GM13976 (cell line): ENCODE results near the gene ZFHX3.

Source experiments
- DNase-seq: peaks from one replicate; pipeline ENCODE4 v3.0.0; 2012; ENCODE audit warnings: low spot score
- in situ Hi-C: fragments of 300-500 bp; cut with MboI; formaldehyde crosslinking; loops from one replicate; pipeline ENCODE4 v1.12.0; 2022; ENCODE audit warnings: low sequenced_read_pairs, mixed read lengths, inconsistent platforms; ENCODE audit not compliant: unreplicated experiment
- TF ChIP-seq, protein P1 (sequence below): IDR thresholded peaks from 2 replicates; pipeline ENCODE4 v1.5.1; 2012; ENCODE audit warnings: borderline replicate concordance, mild to moderate bottlenecking; ENCODE audit not compliant: insufficient read depth; ENCODE audit errors: extremely low read depth, missing control alignments, control extremely low read depth

Gene ZFHX3

DNA sequence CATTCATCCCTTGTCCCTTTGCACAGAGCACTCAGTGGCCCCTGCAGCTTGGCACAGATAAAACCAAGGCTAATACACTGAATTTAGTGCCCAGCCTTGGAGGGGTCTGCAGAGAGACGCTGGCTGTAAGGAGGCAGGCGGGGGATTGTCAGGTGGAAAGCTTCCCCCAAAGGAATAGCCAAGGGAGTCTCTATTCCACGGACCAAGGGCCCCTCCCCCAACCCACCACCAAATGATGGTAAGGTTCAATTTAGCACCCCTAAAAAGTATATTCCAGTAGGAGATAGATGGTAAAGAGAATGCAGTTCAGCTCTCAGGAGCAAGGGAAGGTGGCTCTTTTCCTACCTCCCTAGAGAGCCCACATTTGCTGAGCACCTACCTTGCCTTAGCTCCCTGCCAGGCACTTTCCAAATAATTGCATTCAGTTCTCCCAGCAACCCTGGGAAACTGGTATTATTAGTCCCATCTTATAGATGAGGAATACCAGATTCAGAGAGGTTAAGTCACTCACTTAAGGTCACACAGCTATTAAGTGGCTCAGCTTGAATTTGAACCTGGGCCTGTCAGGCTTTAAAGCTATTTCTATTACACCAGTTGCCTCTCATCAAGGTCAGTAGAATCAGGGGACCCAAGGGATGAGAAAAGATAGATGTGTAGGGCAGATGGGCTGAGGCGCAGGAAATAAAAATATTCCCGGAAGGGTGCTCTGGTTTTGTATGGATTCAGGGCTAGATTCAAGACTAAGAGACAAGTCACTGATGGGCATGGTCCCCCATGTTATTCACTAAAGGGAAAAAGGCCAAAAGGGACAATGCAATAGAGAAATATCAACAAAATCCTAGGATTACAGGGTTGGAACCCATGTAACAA is 20.0 kb upstream of the ZFHX3 start:
- in situ Hi-C loops = no loop called here
- TF ChIP-seq, protein P1, sequence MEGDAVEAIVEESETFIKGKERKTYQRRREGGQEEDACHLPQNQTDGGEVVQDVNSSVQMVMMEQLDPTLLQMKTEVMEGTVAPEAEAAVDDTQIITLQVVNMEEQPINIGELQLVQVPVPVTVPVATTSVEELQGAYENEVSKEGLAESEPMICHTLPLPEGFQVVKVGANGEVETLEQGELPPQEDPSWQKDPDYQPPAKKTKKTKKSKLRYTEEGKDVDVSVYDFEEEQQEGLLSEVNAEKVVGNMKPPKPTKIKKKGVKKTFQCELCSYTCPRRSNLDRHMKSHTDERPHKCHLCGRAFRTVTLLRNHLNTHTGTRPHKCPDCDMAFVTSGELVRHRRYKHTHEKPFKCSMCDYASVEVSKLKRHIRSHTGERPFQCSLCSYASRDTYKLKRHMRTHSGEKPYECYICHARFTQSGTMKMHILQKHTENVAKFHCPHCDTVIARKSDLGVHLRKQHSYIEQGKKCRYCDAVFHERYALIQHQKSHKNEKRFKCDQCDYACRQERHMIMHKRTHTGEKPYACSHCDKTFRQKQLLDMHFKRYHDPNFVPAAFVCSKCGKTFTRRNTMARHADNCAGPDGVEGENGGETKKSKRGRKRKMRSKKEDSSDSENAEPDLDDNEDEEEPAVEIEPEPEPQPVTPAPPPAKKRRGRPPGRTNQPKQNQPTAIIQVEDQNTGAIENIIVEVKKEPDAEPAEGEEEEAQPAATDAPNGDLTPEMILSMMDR = no peak
- DNase-seq = no peak

DNA sequence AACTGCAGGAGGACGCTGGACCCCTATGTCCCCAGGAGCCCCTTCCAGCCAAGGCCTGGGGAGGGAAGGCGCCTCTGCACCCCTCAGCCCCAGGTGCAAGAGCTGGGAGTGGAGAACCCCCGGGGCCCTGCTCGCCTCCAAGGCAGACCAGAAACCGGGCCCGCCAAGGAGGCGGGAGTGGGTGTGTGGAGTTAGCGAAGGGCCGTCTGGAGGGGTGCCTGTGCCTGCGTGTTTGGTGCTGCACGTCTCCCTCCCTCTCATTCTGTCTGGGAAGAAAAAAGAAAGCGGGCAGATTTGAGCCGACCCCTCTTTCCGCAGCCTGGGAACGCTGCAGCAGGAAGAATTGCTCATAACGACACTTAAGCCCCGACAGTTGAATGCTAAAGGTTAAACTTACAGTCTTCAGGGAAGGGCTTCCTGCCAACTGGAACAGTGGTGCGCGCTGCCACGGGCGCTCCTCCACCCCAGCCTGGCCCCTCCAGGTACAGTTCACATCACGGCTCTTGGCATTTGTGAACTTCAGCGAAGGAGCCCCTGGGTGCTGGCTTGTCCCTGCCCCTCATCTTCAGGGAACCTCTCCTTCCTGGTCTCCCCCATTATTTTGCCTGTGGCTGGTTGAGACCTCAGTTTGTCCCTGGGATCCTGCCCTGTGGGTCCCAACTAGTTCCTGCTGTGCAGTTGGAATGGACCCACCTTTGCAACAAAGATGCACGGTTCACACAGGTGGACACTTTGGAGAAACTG is 19.2 kb upstream of the ZFHX3 start:
- in situ Hi-C loops = no loop called here
- TF ChIP-seq, protein P1 = no peak
- no peak for DNase-seq

DNA sequence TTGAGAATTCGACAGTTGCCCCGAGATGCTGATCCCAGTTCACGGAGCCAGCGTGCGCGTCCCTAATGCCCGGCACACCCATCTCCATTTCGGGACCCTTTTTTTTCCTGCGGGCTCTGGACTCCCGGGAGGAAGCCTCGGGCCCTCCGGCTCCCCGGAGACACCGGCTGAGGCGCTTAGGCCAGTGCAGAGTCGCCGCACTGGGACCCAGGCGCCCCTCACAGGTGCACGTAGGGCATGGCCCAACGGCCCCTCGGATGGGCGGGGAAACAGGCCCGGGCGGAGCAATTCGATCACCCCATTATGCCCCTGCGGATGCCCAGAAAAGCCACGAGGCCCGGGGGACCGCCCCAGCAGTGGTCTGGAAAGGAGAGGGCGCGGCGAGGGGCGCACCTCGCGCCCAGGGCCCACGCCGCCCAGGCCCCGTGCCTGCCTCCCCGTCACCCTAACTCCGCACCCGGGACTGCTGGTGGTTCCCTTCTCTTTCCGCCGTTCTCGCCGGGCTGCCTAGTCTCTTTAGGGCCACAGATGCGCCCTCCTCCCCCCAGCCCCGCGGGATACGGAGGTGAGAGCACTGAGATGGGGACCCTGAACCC is 18.5 kb upstream of the ZFHX3 start:
- in situ Hi-C loops = no loop called here
- DNase-seq = no peak
- TF ChIP-seq, protein P1 = no peak

DNA sequence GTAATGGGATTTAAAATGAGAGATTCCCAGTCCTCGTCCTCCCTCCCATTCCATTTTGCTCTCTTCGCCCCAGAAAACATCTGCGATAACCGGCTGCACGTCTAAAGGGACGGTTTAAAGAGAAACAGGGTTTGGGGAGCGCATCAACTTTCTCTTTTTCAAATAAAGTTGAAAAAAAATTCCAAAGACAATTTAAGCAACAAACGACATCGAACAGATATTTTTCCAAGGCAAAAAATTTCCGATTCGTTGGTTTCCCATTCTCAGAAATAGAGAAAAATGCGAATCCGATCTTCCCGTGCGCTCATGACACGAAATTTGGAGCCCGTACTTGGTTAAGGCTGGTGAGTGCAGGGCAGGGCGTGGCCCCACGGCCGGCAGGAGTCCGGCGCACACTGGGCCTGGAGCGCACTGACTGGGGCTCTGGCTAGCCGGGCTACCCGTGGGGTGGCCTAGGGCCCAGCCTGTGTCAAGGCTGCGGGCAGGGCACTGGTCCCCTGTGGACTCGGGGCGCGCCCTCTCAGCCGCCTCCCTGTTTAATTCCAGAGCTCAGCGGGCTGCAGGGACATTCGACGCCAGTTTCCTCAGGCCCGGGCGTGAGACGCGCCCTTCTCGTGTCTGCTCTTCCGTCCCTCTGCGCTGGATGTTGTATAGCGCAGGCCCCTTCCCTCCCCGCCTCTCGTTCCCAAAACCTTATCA is 17.9 kb upstream of the ZFHX3 start:
- in situ Hi-C loops = no loop called here
- no peak for DNase-seq

DNA sequence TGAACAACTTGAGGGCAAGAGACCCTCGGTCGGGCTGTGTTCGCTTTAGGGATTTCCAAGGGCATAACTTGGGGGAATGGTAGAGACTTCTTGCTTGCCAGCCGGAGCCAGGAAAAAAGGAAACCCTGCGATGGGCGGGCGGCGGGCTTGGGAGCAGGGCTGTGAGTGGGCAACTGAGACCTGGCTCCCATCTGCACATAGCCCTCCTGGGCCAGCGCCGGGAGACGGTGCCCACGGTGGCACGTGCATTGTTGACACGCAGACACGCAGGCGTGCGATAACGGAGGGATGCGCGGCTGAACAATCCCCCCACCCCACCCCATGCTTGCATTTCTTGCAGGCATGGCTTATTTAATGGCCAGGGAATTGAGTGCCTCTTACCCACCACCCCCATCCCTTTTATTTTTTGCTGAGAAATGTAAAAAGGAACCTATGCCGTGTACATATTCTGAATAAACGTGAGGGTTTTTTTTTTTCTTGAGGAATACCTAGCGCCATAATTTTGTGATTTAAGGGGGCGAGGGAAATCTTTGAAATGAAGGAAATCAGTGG is 17.1 kb upstream of the ZFHX3 start:
- DNase-seq = no peak
- in situ Hi-C loops = no loop called here
- TF ChIP-seq, protein P1 = no peak

More for the DNA sequence above, 17.9 kb upstream of the ZFHX3 start:
- TF ChIP-seq, protein P1 = no peak
